Coronary artery (tissue), 2 donors: ENCODE data around the gene BAG2.
A peak's percentile ranks its signal among the peaks of the same experiment; 100 is the strongest.

Experiments
- DNase-seq: peaks from one replicate; pipeline ENCODE4 v3.0.0-alpha.2; 2017; ENCODE audit warnings: low spot score
- H3K27ac ChIP-seq, 2 donors: fragments of 200-600 bp; sonication (generic); one replicate each; pipeline ENCODE4 v1.5.1; 2016 to 2019
- H3K4me3 ChIP-seq: fragments of 200-600 bp; sonication (generic); 2 replicates; pipeline ENCODE4 v1.5.1; 2016; ENCODE audit warnings: mild to moderate bottlenecking, moderate library complexity
- CTCF ChIP-seq: fragments of 200-600 bp; sonication (generic); IDR thresholded peaks from one replicate; pipeline ENCODE4 v1.5.1; 2019; ENCODE audit warnings: antibody characterized with exemption

BAG2 gene

GRCh38 chr6:57172136-57173055 is at the start of gene BAG2:
TSS of gene BAG2 (plus strand) at chr6:57172326. CDS start at chr6:57172698, 372 bp downstream.
- DNase-seq = peak; percentile 94
- TF ChIP-seq CTCF = peak; percentile 23
- Histone ChIP-seq H3K27ac (peak within 1 kb of the TSS; percentile 92 to 96), H3K4me3 (peak within 1 kb of the TSS; percentile 76)

GRCh38 chr6:57123111-57123510 is 49.0 kb upstream of the BAG2 start:
- TF ChIP-seq CTCF = no peak
- DNase-seq = no peak
- H3K4me3 ChIP-seq = no peak overlapping the region
- H3K27ac ChIP-seq = no peak overlapping the region

GRCh38 chr6:57127763-57128162 is 44.4 kb upstream of the BAG2 start:
- H3K27ac ChIP-seq = no peak overlapping the region
- no peak for DNase-seq
- no peak overlapping the region for H3K4me3 ChIP-seq
- TF ChIP-seq CTCF = no peak

- Histone ChIP-seq H3K27ac (no peak overlapping the region), H3K4me3 (no peak overlapping the region)
- DNase-seq = no peak
- no peak for TF ChIP-seq CTCF
Measured at GRCh38 chr6:57130661-57131177, 41.4 kb upstream of the BAG2 start.

- no peak for TF ChIP-seq CTCF
- no peak overlapping the region for H3K27ac ChIP-seq
- DNase-seq = no peak
- H3K4me3 ChIP-seq = no peak overlapping the region
Measured at GRCh38 chr6:57134954-57135353, 37.2 kb upstream of the BAG2 start.

- DNase-seq = no peak
- H3K27ac ChIP-seq = no peak overlapping the region
- H3K4me3 ChIP-seq = no peak overlapping the region
- TF ChIP-seq CTCF = no peak
Measured at GRCh38 chr6:57135885-57136284, 36.2 kb upstream of the BAG2 start.

- H3K4me3 ChIP-seq = no peak overlapping the region
- no peak for DNase-seq
- no peak overlapping the region for H3K27ac ChIP-seq
- no peak for TF ChIP-seq CTCF
Measured at GRCh38 chr6:57137350-57137749, 34.8 kb upstream of the BAG2 start.
